Stomach smooth muscle (tissue), 2 donors: Measurements from ENCODE around the gene GASK1B.

Experiments used
- H3K27ac ChIP-seq: one replicate; pipeline ENCODE4 v1.7.0; 2013; ENCODE audit warnings: mild to moderate bottlenecking, low read length, inconsistent platforms
- H3K27me3 ChIP-seq, 2 donors: one replicate each; pipeline ENCODE4 v1.7.0; 2013; ENCODE audit warnings: low read length in 2 of 2; ENCODE audit not compliant: insufficient read depth in 2 of 2, control insufficient read depth in 1 of 2
- H3K36me3 ChIP-seq, 2 donors: one replicate each; pipeline ENCODE4 v1.7.0; 2013; ENCODE audit warnings: low read length in 2 of 2; ENCODE audit not compliant: control insufficient read depth in 2 of 2, insufficient read depth in 2 of 2
- H3K4me1 ChIP-seq: one replicate; pipeline ENCODE4 v1.7.0; 2013; ENCODE audit warnings: low read length; ENCODE audit not compliant: control insufficient read depth, insufficient read depth
- H3K4me3 ChIP-seq, 2 donors: one replicate each; pipeline ENCODE4 v1.7.0; 2013; ENCODE audit warnings: low read length in 2 of 2
- H3K9ac ChIP-seq, 2 donors: one replicate each; pipeline ENCODE4 v1.7.0; 2013; ENCODE audit warnings: low read length in 2 of 2, mild to moderate bottlenecking in 1 of 2
- H3K9me3 ChIP-seq, 2 donors: one replicate each; pipeline ENCODE4 v1.7.0; 2013; ENCODE audit warnings: low read length in 2 of 2; ENCODE audit not compliant: control insufficient read depth in 2 of 2
- donor health status: healthy.
- donor health status: Pancreatic carcinoma.

The GASK1B gene

GRCh38 chr4:158139086-158139485 lies 33.7 kb downstream of the GASK1B start:
- Histone ChIP-seq H3K27me3 (no peaks in the 10 kb centered on the region), H3K4me1 (no peaks in the 10 kb centered on the region), H3K4me3 (peak overlapping the region; percentile 26 to 29), H3K9ac (no peak overlapping the region), H3K36me3 (no peaks in the 10 kb centered on the region), H3K9me3 (no peaks in the 10 kb centered on the region), H3K27ac (no peak overlapping the region)

DNA sequence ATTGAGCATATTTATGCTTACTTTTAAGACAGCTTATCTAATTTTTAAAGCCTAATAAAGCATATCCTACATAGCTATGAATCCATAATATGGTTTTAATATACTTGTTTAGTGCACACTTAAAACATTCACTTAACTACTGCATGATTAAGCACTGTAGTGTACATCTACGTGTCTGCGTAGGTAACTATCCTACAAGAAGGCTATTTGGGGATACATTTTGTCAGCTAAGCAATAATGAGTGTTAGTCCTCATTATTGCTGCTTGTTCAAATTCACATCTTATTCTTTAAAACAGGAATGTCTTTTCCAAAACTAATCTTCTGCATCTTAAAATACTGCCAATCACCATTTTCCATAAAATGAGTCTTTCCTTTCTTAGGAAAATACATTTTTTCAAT lies 38.6 kb downstream of the GASK1B start:
- Histone ChIP-seq H3K4me3 (no peak overlapping the region), H3K36me3 (no peaks in the 10 kb centered on the region), H3K9me3 (no peaks in the 10 kb centered on the region), H3K4me1 (no peaks in the 10 kb centered on the region), H3K27me3 (no peaks in the 10 kb centered on the region), H3K9ac (no peak overlapping the region), H3K27ac (no peak overlapping the region)

GRCh38 chr4:158133551-158133950 lies 39.3 kb downstream of the GASK1B start:
- Histone ChIP-seq H3K9ac (no peak overlapping the region), H3K9me3 (no peaks in the 10 kb centered on the region), H3K4me1 (no peaks in the 10 kb centered on the region), H3K27ac (no peak overlapping the region), H3K27me3 (no peaks in the 10 kb centered on the region), H3K36me3 (no peaks in the 10 kb centered on the region), H3K4me3 (no peak overlapping the region)

DNA sequence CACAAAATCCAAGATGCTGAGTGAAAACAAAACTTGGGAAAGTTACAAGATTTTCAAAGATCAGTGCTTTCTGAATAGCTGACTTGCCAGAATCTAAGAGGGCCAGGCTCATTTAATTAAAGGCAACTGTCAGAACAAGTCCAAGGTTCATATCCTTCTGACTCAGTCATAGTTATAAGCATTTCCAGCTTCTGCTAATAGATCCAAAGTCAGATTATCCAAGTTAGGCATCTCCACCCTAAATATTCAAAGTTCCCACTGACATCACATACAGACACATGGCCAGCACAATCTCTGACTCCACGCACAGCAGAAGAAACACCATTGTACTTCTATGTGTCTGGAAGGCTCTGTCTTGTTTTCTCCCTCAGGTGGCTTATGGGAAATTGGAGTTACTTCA lies 41.8 kb downstream of the GASK1B start:
- H3K36me3 ChIP-seq = no peaks in the 10 kb centered on the region
- H3K9ac ChIP-seq = no peak overlapping the region
- H3K4me1 ChIP-seq = no peaks in the 10 kb centered on the region
- no peaks in the 10 kb centered on the region for H3K27me3 ChIP-seq
- H3K4me3 ChIP-seq = no peak overlapping the region
- H3K27ac ChIP-seq = no peak overlapping the region
- no peaks in the 10 kb centered on the region for H3K9me3 ChIP-seq

DNA sequence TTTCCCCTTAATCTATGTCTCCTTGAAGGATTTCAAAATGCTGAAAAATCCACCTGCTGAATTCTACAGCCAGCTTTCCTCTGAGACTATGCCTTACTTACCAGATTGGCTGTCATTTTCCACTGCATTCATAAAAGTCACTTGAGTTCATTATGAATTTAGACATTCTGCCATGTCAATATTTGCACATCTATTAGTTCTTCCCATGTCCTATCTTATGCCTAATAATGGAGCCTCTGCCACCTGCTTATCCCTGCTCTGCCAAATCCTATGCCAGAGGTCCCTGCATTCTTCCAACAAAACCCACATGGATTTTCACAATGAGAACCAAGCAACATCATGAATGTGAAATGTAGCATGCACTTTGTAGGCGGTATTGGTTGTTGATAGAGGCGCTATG lies 42.6 kb downstream of the GASK1B start:
- Histone ChIP-seq H3K36me3 (no peaks in the 10 kb centered on the region), H3K27me3 (no peaks in the 10 kb centered on the region), H3K9ac (no peak overlapping the region), H3K9me3 (no peaks in the 10 kb centered on the region), H3K4me3 (no peak overlapping the region), H3K27ac (no peak overlapping the region), H3K4me1 (no peaks in the 10 kb centered on the region)

- no peaks in the 10 kb centered on the region for H3K36me3 ChIP-seq
- no peaks in the 10 kb centered on the region for H3K9me3 ChIP-seq
- no peaks in the 10 kb centered on the region for H3K27me3 ChIP-seq
- H3K4me1 ChIP-seq = no peaks in the 10 kb centered on the region
- H3K9ac ChIP-seq = no peak overlapping the region
- no peak overlapping the region for H3K4me3 ChIP-seq
- H3K27ac ChIP-seq = no peak overlapping the region
Observed at GRCh38 chr4:158129694-158130093, 43.1 kb downstream of the GASK1B start.

GRCh38 chr4:158128540-158128939 lies 44.3 kb downstream of the GASK1B start:
- Histone ChIP-seq H3K27ac (no peak overlapping the region), H3K36me3 (no peaks in the 10 kb centered on the region), H3K4me3 (no peak overlapping the region), H3K4me1 (no peaks in the 10 kb centered on the region), H3K9ac (no peak overlapping the region), H3K9me3 (no peaks in the 10 kb centered on the region), H3K27me3 (no peaks in the 10 kb centered on the region)

DNA sequence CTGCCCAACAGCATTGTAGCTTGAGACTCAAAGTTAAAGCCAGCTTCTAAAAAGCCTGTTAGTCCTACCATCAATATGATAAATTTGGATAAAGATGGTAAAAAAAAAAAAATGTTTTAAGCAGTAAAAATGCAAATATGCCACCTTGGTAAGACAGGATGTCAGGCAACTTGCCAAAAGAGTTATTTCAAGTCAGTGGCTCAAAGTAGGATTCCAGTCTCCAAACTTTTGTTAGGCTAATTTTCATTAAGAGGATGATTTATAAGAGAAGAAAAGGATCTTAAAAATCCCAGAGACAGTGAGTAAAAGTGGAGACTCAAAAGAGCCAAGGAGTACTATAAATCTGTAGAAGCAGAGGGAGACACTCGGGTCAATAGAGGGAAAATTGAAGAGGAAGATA lies 47.5 kb downstream of the GASK1B start:
- Histone ChIP-seq H3K9me3 (no peaks in the 10 kb centered on the region), H3K4me3 (no peak overlapping the region), H3K9ac (no peak overlapping the region), H3K36me3 (no peaks in the 10 kb centered on the region), H3K27ac (no peak overlapping the region), H3K4me1 (no peaks in the 10 kb centered on the region), H3K27me3 (no peaks in the 10 kb centered on the region)
